GM12873 (cell line): ENCODE data around the gene SAA1.

ENCODE experiments used
- TF ChIP-seq, protein P1 (sequence below): IDR thresholded peaks from 2 replicates; pipeline ENCODE4 v1.5.1; 2012; ENCODE audit warnings: low read depth, mild to moderate bottlenecking, moderate library complexity, low read length, control low read depth; ENCODE audit not compliant: insufficient read depth; ENCODE audit errors: missing control alignments

The SAA1 gene

DNA sequence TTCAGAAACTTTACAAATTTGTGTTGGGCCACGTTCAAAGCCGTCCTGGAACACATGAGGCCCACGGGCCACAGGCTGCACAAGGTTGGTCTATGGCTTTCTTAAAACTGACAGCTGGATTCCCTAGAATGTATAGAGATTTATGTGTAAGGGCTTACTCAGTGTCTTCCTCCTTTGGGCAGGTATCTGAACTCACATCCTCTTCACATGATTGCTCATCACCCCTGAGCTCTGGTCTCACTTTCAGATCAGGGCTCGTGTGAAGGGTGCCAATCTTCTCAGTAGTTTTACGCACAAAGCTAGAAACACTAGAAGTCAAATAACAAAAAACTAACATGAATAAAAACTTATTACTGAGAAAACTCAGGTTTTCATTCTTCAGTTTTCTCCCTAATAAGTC lies 28.8 kb downstream of the SAA1 start:
- TF ChIP-seq, protein P1, sequence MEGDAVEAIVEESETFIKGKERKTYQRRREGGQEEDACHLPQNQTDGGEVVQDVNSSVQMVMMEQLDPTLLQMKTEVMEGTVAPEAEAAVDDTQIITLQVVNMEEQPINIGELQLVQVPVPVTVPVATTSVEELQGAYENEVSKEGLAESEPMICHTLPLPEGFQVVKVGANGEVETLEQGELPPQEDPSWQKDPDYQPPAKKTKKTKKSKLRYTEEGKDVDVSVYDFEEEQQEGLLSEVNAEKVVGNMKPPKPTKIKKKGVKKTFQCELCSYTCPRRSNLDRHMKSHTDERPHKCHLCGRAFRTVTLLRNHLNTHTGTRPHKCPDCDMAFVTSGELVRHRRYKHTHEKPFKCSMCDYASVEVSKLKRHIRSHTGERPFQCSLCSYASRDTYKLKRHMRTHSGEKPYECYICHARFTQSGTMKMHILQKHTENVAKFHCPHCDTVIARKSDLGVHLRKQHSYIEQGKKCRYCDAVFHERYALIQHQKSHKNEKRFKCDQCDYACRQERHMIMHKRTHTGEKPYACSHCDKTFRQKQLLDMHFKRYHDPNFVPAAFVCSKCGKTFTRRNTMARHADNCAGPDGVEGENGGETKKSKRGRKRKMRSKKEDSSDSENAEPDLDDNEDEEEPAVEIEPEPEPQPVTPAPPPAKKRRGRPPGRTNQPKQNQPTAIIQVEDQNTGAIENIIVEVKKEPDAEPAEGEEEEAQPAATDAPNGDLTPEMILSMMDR: no peak

DNA sequence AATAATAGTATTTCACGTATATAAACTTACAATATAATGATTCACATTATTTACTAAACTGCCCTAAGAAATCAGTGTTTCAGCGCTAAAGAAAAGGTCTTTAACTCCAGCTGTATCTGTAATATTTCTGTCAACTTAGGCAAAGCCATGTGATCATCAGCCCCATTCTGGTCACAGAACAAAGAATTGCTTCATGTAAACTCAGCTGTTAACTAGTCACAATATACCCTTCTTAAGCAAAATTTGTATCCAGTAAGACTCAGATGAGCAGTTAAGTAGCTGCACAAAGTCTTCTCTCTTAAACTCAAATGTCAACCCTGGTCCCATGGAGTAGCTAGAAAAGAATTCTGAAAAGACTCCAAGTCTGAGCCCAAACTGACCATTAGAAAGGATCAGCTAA lies 29.3 kb downstream of the SAA1 start:
- TF ChIP-seq, protein P1: no peak

DNA sequence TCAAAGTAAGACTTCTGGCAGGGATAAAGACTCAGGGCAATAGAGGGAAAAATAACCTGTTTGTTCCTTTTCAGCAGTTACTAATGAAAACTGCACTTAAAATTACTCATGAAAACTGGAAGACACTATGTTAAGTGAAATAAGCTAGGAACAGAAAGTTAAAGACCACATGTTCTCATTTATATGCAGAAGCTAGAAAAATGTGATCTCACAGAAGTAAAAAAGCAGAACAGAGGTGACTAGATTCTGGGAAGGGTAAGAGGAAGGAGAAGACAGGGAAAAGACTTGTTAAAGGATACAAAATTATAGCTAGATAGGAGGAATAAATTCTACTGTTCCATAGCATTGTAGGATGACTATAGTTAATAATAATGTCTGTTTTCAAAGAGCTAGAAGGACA lies 33.7 kb downstream of the SAA1 start:
- TF ChIP-seq, protein P1: no peak

DNA sequence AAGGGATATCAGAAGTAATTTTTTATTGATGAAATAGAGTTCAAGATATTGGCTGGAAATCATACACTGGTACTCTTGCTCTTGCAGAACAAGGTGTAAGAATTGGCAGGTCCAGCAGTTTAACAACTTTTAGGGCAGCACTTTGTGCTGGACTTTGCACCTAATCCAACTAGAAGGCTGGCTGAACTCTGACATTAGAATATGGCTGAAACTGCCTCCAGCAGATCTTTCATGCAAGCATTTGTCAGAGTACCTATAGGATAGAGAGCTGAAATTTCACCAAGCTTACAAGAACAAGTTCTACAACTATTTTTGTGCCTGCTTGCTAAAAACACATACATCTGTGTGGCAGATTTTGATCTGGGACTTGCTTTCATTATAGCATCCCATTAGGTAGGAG lies 38.7 kb downstream of the SAA1 start:
- TF ChIP-seq, protein P1: no peak

DNA sequence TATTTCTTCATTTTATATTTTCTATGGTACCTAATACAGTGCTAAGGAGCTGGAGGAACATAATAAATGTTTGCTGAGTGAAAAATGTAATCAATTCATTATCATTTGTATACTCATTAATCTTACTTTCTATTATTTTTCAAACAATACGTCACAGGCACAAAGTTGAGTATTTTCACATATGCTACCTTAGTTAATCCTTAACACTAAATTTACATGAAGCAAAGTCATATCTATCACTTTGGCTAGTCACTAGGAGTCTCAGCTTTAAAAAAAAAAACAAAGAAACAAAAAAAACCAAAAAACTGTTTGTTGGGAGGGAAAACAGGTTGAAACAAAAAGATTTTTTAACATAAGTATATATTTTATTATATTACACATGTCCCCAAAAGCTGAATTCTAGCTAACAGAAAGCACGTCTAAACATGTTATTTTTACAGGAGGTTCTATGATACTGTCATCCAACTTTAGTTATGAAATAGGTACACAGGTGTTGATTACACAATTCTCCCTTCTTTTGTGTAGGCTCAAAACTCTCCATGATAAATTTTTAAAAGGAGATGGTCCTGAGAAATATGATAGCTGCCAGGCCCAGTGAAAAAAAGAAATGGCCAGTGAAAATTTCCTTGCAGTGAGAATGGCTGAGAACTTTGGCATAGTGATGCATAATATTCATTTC lies 41.5 kb downstream of the SAA1 start:
- TF ChIP-seq, protein P1: no peak

DNA sequence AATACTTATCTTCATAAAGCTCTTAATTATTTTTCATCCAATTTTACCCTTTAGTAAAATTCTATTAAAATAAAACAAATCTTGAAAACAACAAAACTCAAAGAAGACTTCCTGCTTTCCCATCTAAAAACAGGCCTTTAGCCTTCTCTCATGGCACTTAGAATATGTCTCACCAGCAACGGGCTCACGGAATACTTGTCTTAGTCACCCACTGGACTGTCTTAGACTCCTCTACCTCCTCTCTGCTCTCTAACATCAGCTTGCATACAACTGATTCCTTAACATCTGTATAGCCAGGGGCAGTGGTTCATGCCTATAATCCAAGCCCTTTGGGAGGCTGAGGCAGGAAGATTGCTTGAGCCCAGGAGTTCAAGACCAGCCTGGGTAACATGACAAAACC lies 42.2 kb downstream of the SAA1 start:
- TF ChIP-seq, protein P1: no peak

DNA sequence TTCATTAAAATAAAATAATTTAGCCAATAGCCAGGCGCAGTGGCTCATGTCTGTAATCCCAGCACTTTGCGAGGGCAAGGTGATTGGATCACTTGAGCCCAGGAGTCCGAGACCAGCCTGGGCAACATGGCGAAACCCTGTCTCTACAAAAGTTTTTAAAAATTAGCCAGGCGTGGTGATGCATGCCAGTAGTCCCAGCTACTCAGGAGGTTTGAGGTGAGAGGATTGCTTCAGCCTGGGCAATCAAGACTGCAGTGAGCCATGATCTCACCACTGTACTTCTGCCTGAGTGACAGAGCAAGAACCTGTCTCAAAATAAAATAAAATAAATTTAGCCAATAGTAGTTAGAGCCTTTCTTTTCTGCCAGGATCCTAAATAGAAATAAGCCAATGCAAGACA lies 43.6 kb downstream of the SAA1 start:
- TF ChIP-seq, protein P1: no peak

DNA sequence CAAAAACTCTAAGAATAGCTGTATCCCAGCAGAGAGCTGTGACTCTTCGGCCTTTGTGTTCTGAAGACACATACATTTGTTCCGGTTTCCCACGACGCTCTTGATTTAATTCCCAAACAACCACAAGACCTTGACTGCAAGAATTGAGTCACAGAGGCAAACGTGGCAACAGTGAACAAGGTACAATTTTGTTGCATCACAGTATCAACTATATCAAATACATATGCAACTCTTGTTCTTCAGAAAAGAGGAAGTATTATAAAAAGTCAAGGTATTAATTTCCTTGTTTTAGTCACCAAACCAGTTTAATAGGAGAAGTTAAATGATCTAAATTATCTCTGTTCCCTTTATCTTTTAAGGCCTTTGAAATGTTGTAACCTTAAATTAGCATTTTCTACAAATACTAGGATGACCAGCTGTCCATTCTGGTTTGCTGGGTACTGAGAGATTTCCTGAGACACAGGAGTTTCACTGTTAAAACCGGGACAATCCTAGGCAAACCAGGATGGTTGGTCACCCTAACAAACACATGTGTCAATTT lies 44.8 kb downstream of the SAA1 start:
- TF ChIP-seq, protein P1: no peak
